HepG2 (cell line): ENCODE data around the gene PAPOLA.

Source experiments
- POLR2AphosphoS5 ChIP-seq: IDR thresholded peaks from 2 replicates; pipeline ENCODE4 v1.6.1; 2012; ENCODE audit warnings: low read depth, low read length
- TF ChIP-seq, protein P1 (sequence below): sonication (generic); formaldehyde crosslinking; IDR thresholded peaks from 2 replicates; pipeline ENCODE4 v1.5.0; 2020; ENCODE audit warnings: mild to moderate bottlenecking, missing genetic modification reagents, moderate library complexity

GRCh38 chr14:96501217-96501739, 904 bp upstream of the PAPOLA start:
- TF ChIP-seq, protein P1, sequence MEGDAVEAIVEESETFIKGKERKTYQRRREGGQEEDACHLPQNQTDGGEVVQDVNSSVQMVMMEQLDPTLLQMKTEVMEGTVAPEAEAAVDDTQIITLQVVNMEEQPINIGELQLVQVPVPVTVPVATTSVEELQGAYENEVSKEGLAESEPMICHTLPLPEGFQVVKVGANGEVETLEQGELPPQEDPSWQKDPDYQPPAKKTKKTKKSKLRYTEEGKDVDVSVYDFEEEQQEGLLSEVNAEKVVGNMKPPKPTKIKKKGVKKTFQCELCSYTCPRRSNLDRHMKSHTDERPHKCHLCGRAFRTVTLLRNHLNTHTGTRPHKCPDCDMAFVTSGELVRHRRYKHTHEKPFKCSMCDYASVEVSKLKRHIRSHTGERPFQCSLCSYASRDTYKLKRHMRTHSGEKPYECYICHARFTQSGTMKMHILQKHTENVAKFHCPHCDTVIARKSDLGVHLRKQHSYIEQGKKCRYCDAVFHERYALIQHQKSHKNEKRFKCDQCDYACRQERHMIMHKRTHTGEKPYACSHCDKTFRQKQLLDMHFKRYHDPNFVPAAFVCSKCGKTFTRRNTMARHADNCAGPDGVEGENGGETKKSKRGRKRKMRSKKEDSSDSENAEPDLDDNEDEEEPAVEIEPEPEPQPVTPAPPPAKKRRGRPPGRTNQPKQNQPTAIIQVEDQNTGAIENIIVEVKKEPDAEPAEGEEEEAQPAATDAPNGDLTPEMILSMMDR (CRISPR knock-in tag) = no peak
- TF ChIP-seq POLR2AphosphoS5 = no peak
